HepG2 (cell line): ENCODE results near the gene CFAP90. TPM values are rescaled to one million over a fixed set of nuclear protein-coding genes. Genes with fewer than 3 reads are reported as not detected.

Experiments
- ATAC-seq: fragments of 200-7000 bp; cut with Tn5 transposase; 3 replicates; pipeline ENCODE4 v1.9.1; 2020; ENCODE audit warnings: mild to moderate bottlenecking, moderate library complexity
- BruUV-seq: library from RNA; stranded (reverse); fragments of 400-500 nt; replicated peaks from 2 replicates; lab custom pipeline; 2021; lab: Mats Ljungman, UMichigan
- CTCF ChIA-PET: fragments of 300-600 bp; formaldehyde crosslinking; extraction: SDS; loops from one replicate; lab custom pipeline; 2021; ENCODE audit warnings: low total read pairs, inconsistent platforms, low intra/inter-chr PET ratio; lab: Yijun Ruan, JAX
- POLR2A ChIA-PET: fragments of 350-600 bp; sonication (Branson Sonifier 250); formaldehyde crosslinking; loops from one replicate; lab custom pipeline; 2020; ENCODE audit warnings: antibody characterized with exemption, inconsistent platforms; lab: Yijun Ruan, JAX
- DNase-seq: peaks from one replicate; pipeline ENCODE4 v3.0.0-alpha.2; 2015; ENCODE audit warnings: low spot score
- FAIRE-seq: peaks from 3 replicates; lab custom pipeline; 2011; peaks lifted over from hg19 to GRCh38; lab: Jason Lieb, UNC
- H2AFZ ChIP-seq: one replicate; pipeline ENCODE4 v1.6.1; 2011; ENCODE audit warnings: low read length, inconsistent platforms
- H3K27ac ChIP-seq: fragments of 300-600 bp; 3 replicates; pipeline ENCODE4 v1.8.0; 2011; ENCODE audit warnings: mixed run types, mild to moderate bottlenecking, mixed read lengths, low read length, inconsistent platforms; ENCODE audit not compliant: insufficient read depth; ENCODE audit errors: extremely low read length
- H3K27me3 ChIP-seq, 2 experiments: fragments of 200-600 bp in 1 of 2; 2 replicates in 1 of 2; 3 replicates in 1 of 2; pipeline versions ENCODE4 v1.6.0 to v1.8.0; 2011; ENCODE audit warnings: low read length in 2 of 2, mild to moderate bottlenecking in 2 of 2, moderate library complexity in 2 of 2, inconsistent platforms in 1 of 2; ENCODE audit not compliant: insufficient read depth in 2 of 2, control insufficient read depth in 1 of 2
- H3K36me3 ChIP-seq, 2 experiments: fragments of 200-600 bp in 1 of 2; replicated peaks in 1 of 2; 2 replicates in 1 of 2; 3 replicates in 1 of 2; pipeline versions ENCODE4 v1.5.1 to v1.8.0; 2011; ENCODE audit warnings: low read length in 2 of 2, inconsistent platforms in 1 of 2; ENCODE audit not compliant: insufficient read depth in 2 of 2, control insufficient read depth in 1 of 2
- H3K4me1 ChIP-seq: 2 replicates; pipeline ENCODE4 v1.5.1; 2012; ENCODE audit warnings: low read length, inconsistent platforms; ENCODE audit not compliant: insufficient read depth
- H3K4me2 ChIP-seq: 2 replicates; pipeline ENCODE4 v1.6.0; 2011; ENCODE audit warnings: low read depth, low read length, inconsistent platforms
- H3K4me3 ChIP-seq, 3 experiments: fragments of 200-600 bp in 1 of 3; sonication (generic), shearing (Covaris generic) in 1 of 3; replicated peaks in 1 of 3; 2 replicates each; pipeline ENCODE4 v1.5.1; 2011 to 2016; ENCODE audit warnings: low read length in 3 of 3, inconsistent platforms in 2 of 3, low read depth in 2 of 3, mild to moderate bottlenecking in 2 of 3, control low read depth in 1 of 3, mixed read lengths in 1 of 3; ENCODE audit not compliant: insufficient read depth in 1 of 3
- H3K79me2 ChIP-seq: one replicate; pipeline ENCODE4 v1.6.1; 2011; ENCODE audit warnings: low read length, inconsistent platforms; ENCODE audit not compliant: insufficient read depth
- H3K9ac ChIP-seq: 2 replicates; pipeline ENCODE4 v1.6.0; 2011; ENCODE audit warnings: mild to moderate bottlenecking, low read depth, low read length, inconsistent platforms; ENCODE audit not compliant: insufficient read depth
- H3K9me3 ChIP-seq: 2 replicates; pipeline ENCODE4 v1.5.1; 2012; ENCODE audit warnings: mild to moderate bottlenecking, low read length
- H4K20me1 ChIP-seq: 2 replicates; pipeline ENCODE4 v1.6.0; 2011; ENCODE audit warnings: inconsistent platforms, mild to moderate bottlenecking, low read length, moderate library complexity; ENCODE audit not compliant: insufficient read depth
- HOXA5 ChIP-seq: sonication (generic); formaldehyde crosslinking; IDR thresholded peaks from 2 replicates; pipeline ENCODE4 v1.4.0; 2020; ENCODE audit warnings: missing genetic modification reagents
- HOXD1 ChIP-seq: sonication (generic); formaldehyde crosslinking; IDR thresholded peaks from 2 replicates; pipeline ENCODE4 v1.5.0; 2020; ENCODE audit warnings: missing genetic modification reagents
- KLF9 ChIP-seq: IDR thresholded peaks from 2 replicates; pipeline ENCODE4 v1.6.1; 2016; ENCODE audit warnings: low read depth
- KMT2B ChIP-seq: IDR thresholded peaks from 2 replicates; pipeline ENCODE4 v1.6.1; 2016; ENCODE audit warnings: missing genetic modification reagents, missing compliant biosample characterization
- SRSF9 ChIP-seq: fragments of 200-400 bp; formaldehyde crosslinking; IDR thresholded peaks from 2 replicates; pipeline ENCODE4 v1.6.1; 2018; ENCODE audit warnings: borderline replicate concordance, mild to moderate bottlenecking, low read depth, low read length; ENCODE audit not compliant: insufficient read depth, poor library complexity, severe bottlenecking
- TEAD3 ChIP-seq: optimal IDR thresholded peaks from 2 replicates; pipeline ENCODE3; 2016; ENCODE audit warnings: borderline replicate concordance
- ZNF326 ChIP-seq: sonication (generic); formaldehyde crosslinking; IDR thresholded peaks from 2 replicates; pipeline ENCODE4 v1.4.0; 2020; ENCODE audit warnings: missing genetic modification reagents, borderline replicate concordance
- ZNF33B ChIP-seq: sonication (generic); formaldehyde crosslinking; IDR thresholded peaks from 2 replicates; pipeline ENCODE4 v1.5.1; 2020; ENCODE audit warnings: mild to moderate bottlenecking, missing genetic modification reagents
- ZNF34 ChIP-seq: sonication (generic); formaldehyde crosslinking; IDR thresholded peaks from 2 replicates; pipeline ENCODE4 v1.4.0; 2020; ENCODE audit warnings: mild to moderate bottlenecking, missing genetic modification reagents, borderline replicate concordance
- ZNF484 ChIP-seq: sonication (generic); formaldehyde crosslinking; IDR thresholded peaks from 2 replicates; pipeline ENCODE4 v1.5.1; 2020; ENCODE audit warnings: mild to moderate bottlenecking, low read depth, missing genetic modification reagents, borderline replicate concordance
- ZNF737 ChIP-seq: sonication (generic); formaldehyde crosslinking; IDR thresholded peaks from 2 replicates; pipeline ENCODE4 v1.5.0; 2020; ENCODE audit warnings: missing genetic modification reagents, mild to moderate bottlenecking, borderline replicate concordance
- WGBS: methylation state at CpG from one replicate; pipeline ENCODE4 v1.1.6; 2017; ENCODE audit warnings: low lambda C conversion rate; 5-methylcytosine and 5-hydroxymethylcytosine counted together
- in situ Hi-C: cut with HindIII; loops from 2 replicates; pipeline ENCODE4 v1.10.0; 2017; ENCODE audit warnings: low pct_unique_long_range_greater_than_20kb; ENCODE audit not compliant: extremely low pct_ligation_motif_present
- intact Hi-C: fragments of 100-400 bp; cut with micrococcal nuclease; formaldehyde crosslinking; loops from one replicate; pipeline ENCODE4 v1.10.0; 2022; ENCODE audit not compliant: unreplicated experiment
- polyA plus RNA-seq, 8 experiments: library from polyadenylated mRNA; depleted of rRNA in 3 of 8; stranded (reverse) in 7 of 8; unstranded in 1 of 8; fragments of >200 nt; fragmentation: Illumina TruSeq in 4 of 8; extraction: Trizol in 4 of 8; gene quantifications; 2 replicates each; pipeline versions ENCODE4 v1.2.1 to v1.2.3, GENCODE V29; 2011 to 2016; ENCODE audit warnings: low read depth in 4 of 8, missing spikeins in 1 of 8, mixed read lengths in 1 of 8; ENCODE audit not compliant: insufficient read depth in 1 of 8
- total RNA-seq, 5 experiments: library from RNA; depleted of rRNA; stranded (reverse); fragments of >200 nt; fragmentation: Illumina TruSeq; extraction: Trizol; gene quantifications; 2 replicates each; pipeline ENCODE4 v1.2.3, GENCODE V29; 2016; ENCODE audit warnings: low read depth in 1 of 5

Gene CFAP90
- total and polyA plus RNA-seq, 2 of the 13 experiments (the other 11 are each of a cell fraction or from before 2014, with no cell fraction given): 0.11 TPM; not detected in 1

DNA sequence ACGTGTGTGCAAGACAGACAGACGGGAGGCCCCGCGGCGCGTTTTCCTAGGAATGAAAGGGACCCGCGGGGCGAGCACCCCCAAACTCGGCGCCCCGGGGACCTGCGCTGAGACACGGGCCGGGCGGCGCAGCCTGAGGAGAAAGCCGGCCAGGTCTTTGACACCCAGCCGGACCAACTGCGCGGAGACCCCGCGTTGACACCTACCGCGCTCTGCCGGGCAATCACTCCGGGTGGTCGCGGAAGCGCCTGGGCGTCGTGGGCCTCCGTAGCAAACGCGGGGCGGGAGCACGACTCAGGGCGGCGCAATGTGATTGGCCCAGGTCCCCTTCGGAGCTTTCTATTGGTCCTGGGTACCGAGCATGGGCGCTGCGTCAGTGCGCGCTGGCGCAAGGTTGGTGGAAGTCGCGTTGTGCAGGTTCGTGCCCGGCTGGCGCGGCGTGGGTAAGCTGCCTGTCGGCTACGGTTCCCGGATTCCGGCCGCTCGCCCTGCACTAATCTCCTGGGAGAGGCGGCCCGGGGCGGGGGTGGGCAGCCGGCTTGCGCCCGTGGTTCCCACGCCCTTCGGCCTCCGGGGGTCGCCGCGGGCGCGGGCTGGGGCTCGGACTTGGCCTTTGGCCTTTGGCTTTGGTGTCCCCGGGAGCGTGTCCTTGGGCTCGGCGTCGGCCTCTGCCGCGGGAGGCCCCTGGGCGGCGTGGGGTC, 18.0 kb upstream of the CFAP90 start, which contains the start of the genes FASTKD3 and MTRR (continued):
- TF ChIP-seq ZNF484 (CRISPR knock-in tag) (no peak), SRSF9 (no peak), KMT2B (CRISPR knock-in tag) (peak; percentile 94)

DNA sequence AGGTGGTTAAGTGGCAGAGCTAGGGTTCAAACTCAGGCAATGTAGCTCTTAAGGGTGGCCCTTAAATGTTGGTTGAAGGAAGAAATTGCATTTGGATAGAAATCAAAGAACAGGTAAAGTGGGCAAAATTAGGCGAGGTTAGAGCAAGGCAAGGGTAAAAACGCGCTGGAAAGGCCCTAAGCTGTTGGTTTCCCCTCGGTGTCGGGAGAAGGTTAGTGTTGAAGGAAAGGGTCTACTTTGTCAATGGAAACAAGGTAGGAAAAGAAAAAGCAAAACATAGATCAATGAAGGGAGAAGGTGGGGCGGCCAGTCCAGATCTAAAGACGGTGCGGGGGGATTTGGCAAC, 17.5 kb upstream of the CFAP90 start:
- no peaks in the 10 kb centered on the region for H3K9me3 ChIP-seq
- H3K4me2 ChIP-seq: peak overlapping the region; percentile 82
- ChIA-PET POLR2A (interaction anchor here (0.9 to 2.1 kb wide), 5 partner anchors 8 to 589 kb away, joined by 3 to 18 read pairs (median 4); partner anchors contain the start of gene CFAP90), CTCF (no interaction called here)
- peaks cover 57% of the 10 kb centered on the region for H3K79me2 ChIP-seq
- peaks cover 15% of the 10 kb centered on the region; the same call in 1 of the 2 replicates for H4K20me1 ChIP-seq
- DNase-seq (no peak), FAIRE-seq (no peak), ATAC-seq (peak; percentile 25)
- H3K4me1 ChIP-seq: peaks cover 59% of the 10 kb centered on the region
- TF ChIP-seq ZNF737 (no peak), ZNF33B (CRISPR knock-in tag) (0 out of 2 replicates have a peak, but pooled peaks have one; percentile 1), ZNF34 (no peak), TEAD3 (no peak), ZNF326 (CRISPR knock-in tag) (no peak), KLF9 (no peak), HOXA5 (CRISPR knock-in tag) (no peak), HOXD1 (CRISPR knock-in tag) (no peak)
- no TSS peak for BruUV-seq
- peak overlapping the region; percentile 74 for H3K27ac ChIP-seq
- no peaks in the 10 kb centered on the region; a peak in 1 of 5 replicates for H3K27me3 ChIP-seq
- WGBS: 2% methylated on average over 8 of the region's 8 CpGs
- H2AFZ ChIP-seq: no peak overlapping the region
- peaks cover 0 to 37% of the 10 kb centered on the region in 2 experiments; a peak in 2 of 5 replicates for H3K36me3 ChIP-seq
- peak overlapping the region; percentile 84 to 89 (median 87) for H3K4me3 ChIP-seq
- intact Hi-C loops (no loop called here), in situ Hi-C loops (no loop called here)
- peak overlapping the region; percentile 92 for H3K9ac ChIP-seq
